T-helper 22 cell (primary cell): ENCODE results near the gene EYA2.
"Not testable (repeated sequence)": the region's sequence is repeated elsewhere in the genome, so short reads cannot be mapped to it uniquely, and the experiment has no call there.

Experiments used
- DNase-seq: peaks from one replicate; pipeline ENCODE4 v3.0.0-alpha.2; 2020; ENCODE audit warnings: low read depth

EYA2 gene

DNA sequence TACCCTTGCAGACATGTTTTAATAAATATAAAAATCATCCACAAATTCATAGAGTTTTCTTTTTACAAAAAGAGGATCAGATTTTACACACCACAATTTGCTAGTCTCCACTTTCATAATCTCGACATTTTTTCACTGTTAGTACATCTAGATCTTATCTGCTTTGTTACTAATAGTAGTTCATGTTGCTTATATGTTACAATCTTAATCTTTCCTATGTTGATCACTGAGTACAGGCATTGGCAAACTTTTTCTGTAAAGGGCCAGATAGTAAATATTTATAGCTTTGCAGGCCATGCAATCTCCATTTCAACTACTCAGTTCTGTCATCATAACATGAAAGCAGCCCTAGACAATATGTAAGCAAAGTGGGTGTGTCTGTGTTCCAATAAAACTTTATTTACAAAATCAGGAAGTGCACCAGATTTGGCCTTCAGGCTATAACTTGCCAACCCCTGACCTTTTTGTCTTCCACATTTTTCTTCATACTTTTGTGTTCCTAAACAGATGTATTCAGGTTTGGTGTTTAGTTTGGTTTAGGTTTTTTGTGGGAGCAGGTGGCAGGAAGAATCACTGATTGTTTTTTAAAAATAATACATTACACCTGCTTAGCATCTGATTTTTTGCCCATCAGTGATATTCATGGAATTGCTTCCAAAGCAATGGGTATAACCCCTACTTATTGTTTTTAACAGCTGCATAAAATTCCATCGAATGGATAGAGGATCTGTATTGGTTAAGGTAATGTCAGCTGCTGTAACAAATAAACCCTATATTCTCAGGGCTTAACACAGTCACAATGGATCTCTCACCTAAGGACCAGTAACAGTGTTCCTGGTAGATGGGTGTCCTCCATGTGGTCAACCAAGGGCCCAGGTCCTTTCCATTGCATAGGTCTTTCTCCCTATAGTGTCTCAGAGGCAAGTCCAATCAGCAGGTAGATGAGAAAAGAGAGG is 61.2 kb downstream of the EYA2 start:
- DNase-seq: no peak

DNA sequence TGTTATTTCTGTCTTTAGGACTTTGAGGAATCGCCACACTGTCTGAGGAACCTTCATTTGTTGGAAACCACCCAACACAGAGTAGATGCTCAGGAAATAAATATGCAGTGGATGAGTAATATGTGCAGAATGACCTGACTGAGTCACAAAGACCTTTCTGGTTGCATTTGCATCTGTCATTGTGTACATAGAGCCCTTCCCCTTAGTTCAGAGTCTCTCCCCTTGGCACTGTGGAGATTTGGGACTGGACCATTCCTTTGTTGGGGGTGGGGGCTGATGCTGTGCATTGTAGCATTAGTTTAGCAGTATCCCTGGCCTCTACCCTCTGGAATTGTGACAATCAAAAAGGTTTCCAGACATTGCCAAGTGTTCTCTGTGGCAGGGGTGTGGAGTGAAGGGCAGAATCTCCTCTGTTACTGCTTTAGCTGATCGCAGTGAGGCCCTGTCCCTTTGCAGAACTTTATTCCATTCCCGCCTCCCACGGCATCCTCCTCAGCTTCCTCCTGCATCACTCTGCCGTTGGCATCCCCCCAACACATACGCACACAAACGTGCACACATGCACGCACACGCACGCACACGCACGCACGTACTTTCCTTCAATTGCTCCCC is 64.5 kb downstream of the EYA2 start:
- no peak for DNase-seq

GRCh38 chr20:46959821-46960220 is 65.2 kb downstream of the EYA2 start:
- DNase-seq: no peak

- DNase-seq: no peak
These were observed 65.9 kb downstream of the EYA2 start for GRCh38 chr20:46960536-46960935.

DNA sequence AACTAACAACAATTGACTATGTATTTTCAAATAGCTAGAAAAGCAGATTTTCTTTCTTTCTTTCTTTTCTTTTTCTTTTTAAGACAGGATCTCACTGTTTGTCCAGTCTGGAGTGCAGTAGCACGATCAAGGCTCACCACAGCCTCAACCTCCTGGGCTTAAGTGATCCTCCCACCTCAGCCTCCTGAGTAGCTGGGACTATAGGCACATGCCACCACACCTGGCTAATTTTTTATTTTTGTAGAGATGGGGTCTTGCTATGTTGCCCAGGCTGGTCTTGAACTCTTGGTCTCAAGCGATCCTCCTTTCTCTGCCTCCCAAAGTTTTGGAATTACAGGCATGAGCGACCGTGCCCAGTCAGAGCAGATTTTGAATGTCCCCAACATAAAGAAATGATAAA is 67.3 kb downstream of the EYA2 start:
- DNase-seq: not testable (repeated sequence)

- DNase-seq: no peak
These were observed 68.0 kb downstream of the EYA2 start for GRCh38 chr20:46962452-46963195.

DNA sequence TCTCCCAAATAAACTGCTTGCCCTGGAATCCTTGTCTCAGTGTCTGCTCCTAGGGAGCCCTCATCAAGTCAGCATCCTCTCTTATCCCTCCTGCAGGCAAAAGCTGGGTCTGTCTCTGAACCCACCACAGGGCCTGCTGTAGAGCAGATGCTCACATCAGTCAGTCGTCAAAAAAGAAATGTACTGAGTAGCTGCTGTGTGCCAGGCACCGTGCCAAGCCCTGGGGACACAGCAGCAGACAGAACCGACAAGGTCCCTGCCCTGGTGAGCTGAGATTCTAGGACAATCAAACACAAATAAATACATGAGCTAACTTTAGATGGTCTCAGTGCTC is 68.5 kb downstream of the EYA2 start:
- no peak for DNase-seq

GRCh38 chr20:46963758-46964617 is 69.3 kb downstream of the EYA2 start:
- no peak for DNase-seq

- no peak for DNase-seq
These were observed 70.2 kb downstream of the EYA2 start for GRCh38 chr20:46964618-46965455.

GRCh38 chr20:46965477-46965876 is 70.8 kb downstream of the EYA2 start:
- DNase-seq: no peak

- DNase-seq: no peak
These were observed 73.0 kb downstream of the EYA2 start for GRCh38 chr20:46967646-46968045.

DNA sequence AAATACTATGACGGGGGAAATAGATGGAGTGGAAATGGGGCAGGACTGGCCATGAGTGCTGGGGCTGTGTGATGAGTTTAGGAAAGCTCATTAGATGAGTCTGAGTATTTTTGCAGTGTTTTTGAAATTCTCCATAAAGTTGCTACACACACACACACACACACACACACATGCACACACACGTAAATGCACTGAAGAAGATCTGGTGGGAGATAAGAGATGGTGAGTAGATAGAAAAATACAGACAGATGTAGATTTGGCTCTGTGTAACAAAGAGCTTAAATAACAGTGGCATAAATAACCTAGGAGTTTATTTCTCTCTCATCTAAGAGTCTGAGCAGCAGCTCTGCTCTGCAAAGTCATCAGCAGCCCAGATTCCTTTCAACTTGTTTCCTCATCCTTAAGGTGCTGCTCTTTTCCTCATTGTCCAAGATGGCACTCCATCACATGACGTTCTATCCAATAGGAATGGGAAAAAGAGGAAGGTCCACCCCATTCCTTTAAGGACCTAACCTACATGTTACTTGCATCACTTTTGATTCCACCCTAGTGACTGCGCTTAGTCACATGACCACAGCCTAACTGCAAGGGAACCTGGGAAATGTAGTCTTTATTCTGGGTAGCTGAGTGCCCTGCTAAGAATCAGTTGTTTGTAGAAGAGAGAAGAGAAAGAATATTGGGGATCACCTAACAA is 76.4 kb downstream of the EYA2 start:
- DNase-seq: no peak

- DNase-seq: no peak
These were observed 79.1 kb downstream of the EYA2 start for GRCh38 chr20:46973766-46974165.

- no peak for DNase-seq
These were observed 80.2 kb downstream of the EYA2 start for GRCh38 chr20:46974669-46975434.

DNA sequence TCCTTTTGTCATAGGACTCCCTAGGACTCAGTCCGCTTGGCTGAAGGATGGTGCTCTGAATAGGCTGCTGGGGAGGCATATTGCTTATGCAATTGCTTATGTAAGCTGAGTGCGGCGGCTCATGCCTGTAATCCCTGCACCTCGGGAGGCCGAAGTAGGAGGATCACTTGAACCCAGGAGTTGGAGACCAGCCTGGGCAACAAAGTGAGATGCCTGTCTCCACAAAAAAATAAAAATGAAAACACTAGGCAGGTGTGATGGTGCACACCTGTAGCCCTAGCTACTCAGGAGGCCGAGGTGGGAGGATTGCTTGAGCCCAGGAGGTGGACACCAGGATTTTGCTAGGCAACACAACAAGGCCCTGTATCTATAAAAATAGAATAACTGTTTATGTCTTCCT is 81.3 kb downstream of the EYA2 start:
- no peak for DNase-seq

- DNase-seq: no peak
These were observed 82.6 kb downstream of the EYA2 start for GRCh38 chr20:46977204-46977603.

GRCh38 chr20:46977909-46978588 is 83.4 kb downstream of the EYA2 start:
- DNase-seq: no peak

- DNase-seq: no peak
These were observed 84.4 kb downstream of the EYA2 start for GRCh38 chr20:46978951-46979491.
